OCI-LY3 (cell line): ENCODE data around the gene PRR14.
A peak's percentile ranks its signal among the peaks of the same experiment; 100 is the strongest.

Experiments
- H2AFZ ChIP-seq: fragments of 200-600, 300-600 bp; shearing (Covaris generic); 2 replicates; pipeline ENCODE4 v1.6.0; 2014; ENCODE audit warnings: antibody characterized with exemption, low read depth, low read length
- H3K27ac ChIP-seq: fragments of 200-600, 300-600 bp; sonication (generic); 2 replicates; pipeline ENCODE4 v1.5.1; 2014; ENCODE audit warnings: mild to moderate bottlenecking, low read length, moderate library complexity, mixed read lengths
- H3K27me3 ChIP-seq: fragments of 200-600, 300-600 bp; sonication (generic); 2 replicates; pipeline ENCODE4 v1.6.1; 2014; ENCODE audit warnings: low read depth, low read length, mixed read lengths
- H3K36me3 ChIP-seq: fragments of 200-600, 300-600 bp; sonication (generic); replicated peaks from 2 replicates; pipeline ENCODE3; 2014; ENCODE audit warnings: low read depth, low read length, mixed read lengths
- H3K4me1 ChIP-seq: fragments of 300-600, 200-600 bp; sonication (generic); 2 replicates; pipeline ENCODE4 v1.6.1; 2014; ENCODE audit warnings: low read length, mixed read lengths
- H3K4me2 ChIP-seq: fragments of 200-600, 300-600 bp; sonication (generic); 2 replicates; pipeline ENCODE4 v1.6.1; 2014; ENCODE audit warnings: low read length, mixed read lengths
- H3K4me3 ChIP-seq: fragments of 300-600, 200-600 bp; sonication (generic); 2 replicates; pipeline ENCODE4 v1.5.1; 2014; ENCODE audit warnings: antibody characterized with exemption, mild to moderate bottlenecking, low read length, moderate library complexity
- H3K79me2 ChIP-seq: fragments of 300-600, 200-600 bp; shearing (Covaris generic); 2 replicates; pipeline ENCODE4 v1.6.1; 2014; ENCODE audit warnings: mild to moderate bottlenecking, low read length, mixed read lengths
- H3K9ac ChIP-seq: fragments of 300-600, 200-600 bp; shearing (Covaris generic); 2 replicates; pipeline ENCODE4 v1.6.0; 2014; ENCODE audit warnings: mild to moderate bottlenecking, low read length, moderate library complexity
- H3K9me3 ChIP-seq: fragments of 200-600, 300-600 bp; shearing (Covaris generic); 2 replicates; pipeline ENCODE4 v1.6.1; 2014; ENCODE audit warnings: low read length, mixed read lengths; ENCODE audit not compliant: insufficient read depth
- H4K20me1 ChIP-seq: fragments of 200-600, 300-600 bp; sonication (generic); 2 replicates; pipeline ENCODE4 v1.6.1; 2016; ENCODE audit warnings: low read length, mixed read lengths; ENCODE audit not compliant: insufficient read depth
- CTCF ChIP-seq: fragments of 200-600, 300-600 bp; sonication (generic); IDR thresholded peaks from 2 replicates; pipeline ENCODE4 v1.5.1; 2014; ENCODE audit warnings: antibody characterized with exemption, low read length, low read depth
- EZH2phosphoT487 ChIP-seq: fragments of 200-600 bp; shearing (Covaris generic); IDR thresholded peaks from 2 replicates; pipeline ENCODE4 v1.6.1; 2018; ENCODE audit warnings: antibody characterized with exemption, mixed run types, low read depth

Gene PRR14

GRCh38 chr16:30652005-30652296, 1.2 kb downstream of the PRR14 start:
- Histone ChIP-seq H3K4me1 (peaks cover 26% of the 10 kb centered on the region), H3K79me2 (peaks cover 22% of the 10 kb centered on the region), H3K4me2 (peak overlapping the region; percentile 95), H4K20me1 (no peaks in the 10 kb centered on the region), H3K27ac (peak overlapping the region; percentile 91), H3K27me3 (no peaks in the 10 kb centered on the region), H3K9ac (peak overlapping the region; percentile 99), H2AFZ (no peak overlapping the region), H3K4me3 (peak overlapping the region; percentile 96), H3K36me3 (peaks cover 25% of the 10 kb centered on the region), H3K9me3 (no peaks in the 10 kb centered on the region)
- TF ChIP-seq CTCF (no peak), EZH2phosphoT487 (no peak)

GRCh38 chr16:30652718-30653117, 2.0 kb downstream of the PRR14 start:
- Histone ChIP-seq H3K9me3 (no peaks in the 10 kb centered on the region), H4K20me1 (no peaks in the 10 kb centered on the region), H3K79me2 (peaks cover 22% of the 10 kb centered on the region), H3K4me3 (peak overlapping the region; percentile 96), H2AFZ (no peak overlapping the region), H3K9ac (peak overlapping the region; percentile 99; the same call in 1 of the 2 replicates), H3K27me3 (no peaks in the 10 kb centered on the region), H3K4me1 (peaks cover 32% of the 10 kb centered on the region), H3K4me2 (peak overlapping the region; percentile 95), H3K27ac (peak overlapping the region; percentile 91), H3K36me3 (peaks cover 25% of the 10 kb centered on the region)
- TF ChIP-seq CTCF: no peak
- TF ChIP-seq EZH2phosphoT487: no peak

- no peaks in the 10 kb centered on the region for H3K9me3 ChIP-seq
- peaks cover 25% of the 10 kb centered on the region for H3K36me3 ChIP-seq
Observed at GRCh38 chr16:30654856-30655255, 4.1 kb downstream of the PRR14 start.

GRCh38 chr16:30655815-30656347, 5.1 kb downstream of the PRR14 start:
- Histone ChIP-seq H3K4me3 (no peak overlapping the region), H3K27ac (no peak overlapping the region), H3K4me1 (peaks cover 24% of the 10 kb centered on the region), H3K36me3 (peaks cover 31% of the 10 kb centered on the region), H3K27me3 (no peaks in the 10 kb centered on the region), H3K9ac (no peak overlapping the region), H3K9me3 (no peaks in the 10 kb centered on the region), H3K4me2 (no peak overlapping the region), H3K79me2 (peaks cover 39% of the 10 kb centered on the region), H2AFZ (no peak overlapping the region), H4K20me1 (no peaks in the 10 kb centered on the region)
- no peak for TF ChIP-seq EZH2phosphoT487
- TF ChIP-seq CTCF: no peak

More at GRCh38 chr16:30654856-30655255, 4.1 kb downstream of the PRR14 start:
- no peak overlapping the region for H3K4me3 ChIP-seq
- H3K4me1 ChIP-seq: peaks cover 27% of the 10 kb centered on the region
- peaks cover 29% of the 10 kb centered on the region for H3K79me2 ChIP-seq
- TF ChIP-seq CTCF (no peak), EZH2phosphoT487 (no peak)
- H3K27me3 ChIP-seq: no peaks in the 10 kb centered on the region
- no peak overlapping the region for H3K4me2 ChIP-seq
- no peak overlapping the region for H2AFZ ChIP-seq
- H4K20me1 ChIP-seq: no peaks in the 10 kb centered on the region
- no peak overlapping the region for H3K27ac ChIP-seq
- no peak overlapping the region for H3K9ac ChIP-seq
